GM23338 (cell line): ENCODE results near the gene KTI12. TPM values are rescaled to one million over a fixed set of nuclear protein-coding genes. Genes with fewer than 3 reads are reported as not detected.

Experiments
- ATAC-seq: fragments of 200-7000 bp; cut with Tn5 transposase; 3 replicates; pipeline ENCODE4 v1.9.1; 2020
- DNase-seq: peaks from one replicate; pipeline ENCODE4 v3.0.0-alpha.2; 2015; ENCODE audit warnings: low spot score
- H2AFZ ChIP-seq: fragments of 200-600 bp; sonication (generic); 2 replicates; pipeline ENCODE4 v1.8.0; 2016; ENCODE audit warnings: antibody characterized with exemption, mild to moderate bottlenecking, moderate library complexity
- H3F3A ChIP-seq: fragments of 200-600 bp; sonication (generic); replicated peaks from 2 replicates; pipeline ENCODE4 v1.8.0; 2017; ENCODE audit warnings: antibody characterized with exemption, mixed run types, low read depth
- H3K27ac ChIP-seq: fragments of 200-600 bp; sonication (generic); 2 replicates; pipeline ENCODE4 v1.6.1; 2016; ENCODE audit warnings: low read depth
- H3K27me3 ChIP-seq: fragments of 200-600 bp; sonication (generic); 2 replicates; pipeline ENCODE4 v1.8.0; 2016; ENCODE audit warnings: mild to moderate bottlenecking, mixed run types, moderate library complexity; ENCODE audit not compliant: insufficient read depth
- H3K36me3 ChIP-seq: fragments of 200-600 bp; sonication (generic); 2 replicates; pipeline ENCODE4 v1.8.0; 2016; ENCODE audit warnings: mild to moderate bottlenecking; ENCODE audit not compliant: insufficient read depth
- H3K4me1 ChIP-seq: fragments of 200-600 bp; sonication (generic); 2 replicates; pipeline ENCODE4 v1.8.0; 2016; ENCODE audit warnings: mild to moderate bottlenecking, moderate library complexity; ENCODE audit not compliant: insufficient read depth
- H3K4me2 ChIP-seq: fragments of 200-600 bp; sonication (generic); 2 replicates; pipeline ENCODE4 v1.7.1; 2017; ENCODE audit warnings: mixed run types
- H3K4me3 ChIP-seq: fragments of 200-600 bp; sonication (generic); 2 replicates; pipeline ENCODE4 v1.6.1; 2016; ENCODE audit warnings: mixed run types
- H3K79me2 ChIP-seq: fragments of 200-600 bp; sonication (generic); replicated peaks from 2 replicates; pipeline ENCODE4 v1.8.0; 2017; ENCODE audit warnings: mild to moderate bottlenecking; ENCODE audit not compliant: insufficient read depth
- H3K9me2 ChIP-seq: fragments of 200-600 bp; sonication (generic); 2 replicates; pipeline ENCODE4 v1.8.0; 2017; ENCODE audit not compliant: insufficient read depth
- H4K20me1 ChIP-seq: fragments of 200-600 bp; sonication (generic); replicated peaks from 2 replicates; pipeline ENCODE4 v1.8.0; 2017; ENCODE audit warnings: mild to moderate bottlenecking; ENCODE audit not compliant: insufficient read depth
- H3K27ac Mint-ChIP-seq: 2 replicates; pipeline ENCODE4 v1.8.0; 2020; ENCODE audit warnings: inconsistent platforms, mild to moderate bottlenecking, moderate library complexity, mixed read lengths
- H3K27me3 Mint-ChIP-seq: 3 replicates; pipeline ENCODE4 v1.8.0; 2022; ENCODE audit warnings: low read depth, mild to moderate bottlenecking, moderate library complexity, mixed read lengths, inconsistent platforms; ENCODE audit not compliant: insufficient read depth, poor library complexity
- H3K36me3 Mint-ChIP-seq: 3 replicates; pipeline ENCODE4 v1.8.0; 2021; ENCODE audit warnings: low read depth, mild to moderate bottlenecking, inconsistent platforms, moderate library complexity, mixed read lengths
- H3K4me1 Mint-ChIP-seq: 3 replicates; pipeline ENCODE4 v1.8.0; 2020; ENCODE audit warnings: mild to moderate bottlenecking, inconsistent platforms, mixed read lengths
- H3K4me3 Mint-ChIP-seq: 3 replicates; pipeline ENCODE4 v1.8.0; 2021; ENCODE audit warnings: moderate library complexity, mild to moderate bottlenecking, inconsistent platforms, mixed read lengths
- H3K9me3 Mint-ChIP-seq: 3 replicates; pipeline ENCODE4 v1.8.0; 2020; ENCODE audit warnings: moderate library complexity, mild to moderate bottlenecking, inconsistent platforms, mixed read lengths
- CREB1 ChIP-seq: fragments of 250-450 bp; sonication (Bioruptor Pico); IDR thresholded peaks from 2 replicates; pipeline ENCODE4 v1.5.0; 2020; ENCODE audit warnings: low read depth, mild to moderate bottlenecking, moderate library complexity
- CTCF ChIP-seq, 2 experiments: fragments of 200-600 bp in 1 of 2; sonication (generic) in 1 of 2; conservative IDR thresholded peaks; 2 replicates each; pipeline versions ENCODE4 v1.5.1 to v1.6.1; 2016 to 2017; ENCODE audit warnings: antibody characterized with exemption in 2 of 2, low read depth in 2 of 2, mild to moderate bottlenecking in 2 of 2, moderate library complexity in 1 of 2
- EZH2 ChIP-seq: fragments of 200-600 bp; sonication (generic); IDR thresholded peaks from one replicate; pipeline ENCODE4 v1.8.0; 2017; ENCODE audit warnings: antibody characterized with exemption, mild to moderate bottlenecking, low read depth; ENCODE audit not compliant: unreplicated experiment
- EZH2phosphoT487 ChIP-seq: fragments of 200-600 bp; sonication (generic); IDR thresholded peaks from one replicate; pipeline ENCODE4 v1.8.1; 2018; ENCODE audit warnings: antibody characterized with exemption; ENCODE audit not compliant: unreplicated experiment
- JUNB ChIP-seq: IDR thresholded peaks from one replicate; pipeline ENCODE4 v1.6.1; 2016; ENCODE audit warnings: antibody characterized with exemption; ENCODE audit not compliant: unreplicated experiment
- NANOG ChIP-seq: IDR thresholded peaks from 2 replicates; pipeline ENCODE4 v1.6.1; 2016; ENCODE audit warnings: antibody characterized with exemption, borderline replicate concordance
- REST ChIP-seq: IDR thresholded peaks from one replicate; pipeline ENCODE4 v1.6.1; 2018; ENCODE audit warnings: antibody characterized with exemption; ENCODE audit not compliant: unreplicated experiment
- STAT1 ChIP-seq: IDR thresholded peaks from one replicate; pipeline ENCODE4 v1.6.1; 2016; ENCODE audit warnings: antibody characterized with exemption; ENCODE audit not compliant: unreplicated experiment
- ZNF114 ChIP-seq: fragments of 250-450 bp; sonication (Bioruptor Pico); IDR thresholded peaks from 2 replicates; pipeline ENCODE4 v1.5.0; 2020; ENCODE audit warnings: mild to moderate bottlenecking, moderate library complexity
- ZNF331 ChIP-seq: fragments of 250-450 bp; sonication (Bioruptor Pico); IDR thresholded peaks from 2 replicates; pipeline ENCODE4 v1.5.0; 2020; ENCODE audit warnings: low read depth, mild to moderate bottlenecking, moderate library complexity
- ZNF462 ChIP-seq: fragments of 250-450 bp; sonication (Bioruptor Pico); IDR thresholded peaks from 2 replicates; pipeline ENCODE4 v1.5.0; 2020; ENCODE audit warnings: mild to moderate bottlenecking, moderate library complexity
- polyA plus RNA-seq: library from polyadenylated mRNA; unstranded; fragments of >200 nt; fragmentation: Nextera tagmentation; extraction: Ambion mirVana; gene quantifications from 2 replicates; pipeline ENCODE4 v1.2.1, GENCODE V29; 2016
- total RNA-seq: library from RNA; depleted of rRNA; stranded (reverse); fragments of >200 nt; shearing (Covaris generic); gene quantifications from 2 replicates; pipeline ENCODE4 v1.2.3, GENCODE V29; 2014

Gene KTI12
- total and polyA plus RNA-seq, 2 experiments from 2014 or later: 8.7 to 13.0 TPM

- H3K4me3 Mint-ChIP-seq: no peak overlapping the region; the same call in 2 of the 3 replicates
- no peak overlapping the region for H3K27ac ChIP-seq
- peaks cover 6% of the 10 kb centered on the region for H3K27me3 Mint-ChIP-seq
- peaks cover 51% of the 10 kb centered on the region for H3K79me2 ChIP-seq
- H3F3A ChIP-seq: no peaks in the 10 kb centered on the region
- no peak overlapping the region for H3K4me3 ChIP-seq
- H4K20me1 ChIP-seq: peaks cover 8% of the 10 kb centered on the region; the same call in 1 of the 2 replicates
- H3K4me1 ChIP-seq: peaks cover 13% of the 10 kb centered on the region
- H3K9me3 Mint-ChIP-seq: no peaks in the 10 kb centered on the region
- H3K36me3 ChIP-seq: no peaks in the 10 kb centered on the region; the same call in 1 of the 2 replicates
- peaks cover 8% of the 10 kb centered on the region; the same call in 2 of the 3 replicates for H3K36me3 Mint-ChIP-seq
- no peaks in the 10 kb centered on the region for H3K27me3 ChIP-seq
- no peaks in the 10 kb centered on the region for H3K9me2 ChIP-seq
- ATAC-seq (no peak), DNase-seq (no peak)
- TF ChIP-seq NANOG: no peak
- no peak for TF ChIP-seq EZH2
- TF ChIP-seq EZH2phosphoT487: no peak
- TF ChIP-seq CTCF (conservative IDR thresholded peaks at IDR 0.05; ENCODE audit: low read depth in 2 of 2): no peak
- peak overlapping the region; percentile 65 for H3K27ac Mint-ChIP-seq
- no peak overlapping the region for H3K4me2 ChIP-seq
- H2AFZ ChIP-seq: no peak overlapping the region
- H3K4me1 Mint-ChIP-seq: peaks cover 23% of the 10 kb centered on the region
Measured at GRCh38 chr1:51986718-51987117, 46.9 kb downstream of the KTI12 start.

GRCh38 chr1:51982161-51982560 lies 51.4 kb downstream of the KTI12 start:
- Histone ChIP-seq H3K27ac (no peak overlapping the region), H3K27me3 (no peaks in the 10 kb centered on the region), H3K4me2 (no peak overlapping the region), H4K20me1 (peaks cover 5% of the 10 kb centered on the region; the same call in 1 of the 2 replicates), H3K4me1 (no peaks in the 10 kb centered on the region), H3K4me3 (no peak overlapping the region), H3K36me3 (no peaks in the 10 kb centered on the region; the same call in 1 of the 2 replicates), H2AFZ (no peak overlapping the region), H3K9me2 (no peaks in the 10 kb centered on the region), H3F3A (no peaks in the 10 kb centered on the region), H3K79me2 (peaks cover 48% of the 10 kb centered on the region)
- ATAC-seq (no peak), DNase-seq (no peak)
- Mint-ChIP-seq H3K4me1 (peaks cover 2% of the 10 kb centered on the region), H3K27me3 (peaks cover 1% of the 10 kb centered on the region), H3K27ac (no peak overlapping the region), H3K9me3 (no peaks in the 10 kb centered on the region), H3K36me3 (peaks cover 14% of the 10 kb centered on the region), H3K4me3 (no peak overlapping the region)
- TF ChIP-seq REST: no peak
- no peak for TF ChIP-seq STAT1
- no peak for TF ChIP-seq ZNF331 (CRISPR knock-in tag)
- no peak for TF ChIP-seq EZH2phosphoT487
- TF ChIP-seq JUNB: no peak
- no peak for TF ChIP-seq NANOG
- TF ChIP-seq EZH2: no peak
- TF ChIP-seq ZNF462 (CRISPR knock-in tag): no peak
- TF ChIP-seq ZNF114 (CRISPR knock-in tag): no peak
- TF ChIP-seq CREB1 (CRISPR knock-in tag): no peak
